Hypothalamus (tissue), 51 donors: ENCODE measurements around the gene TPM2.

Experiments
- DNase-seq, 51 donors: peaks; one replicate each; lab custom pipeline; 2025; lab: John Stamatoyannopoulos, UW

TPM2 gene

GRCh38 chr9:35689542-35690293 is at the start of gene TPM2:
Gene TPM2 (minus strand): TSS chr9:35689925. CDS start chr9:35689817, 108 bp downstream.
- no peak for DNase-seq

GRCh38 chr9:35738924-35739323 is 49.2 kb upstream of the TPM2 start:
- DNase-seq, result no peak

GRCh38 chr9:35738186-35738585 is 48.5 kb upstream of the TPM2 start:
- DNase-seq, result no peak

GRCh38 chr9:35737143-35737542 is 47.4 kb upstream of the TPM2 start:
- no peak for DNase-seq

GRCh38 chr9:35736201-35736633 is 46.5 kb upstream of the TPM2 start:
- DNase-seq, result peak in 21 of 51 donors; percentile 3 to 44 (median 25)

DNA sequence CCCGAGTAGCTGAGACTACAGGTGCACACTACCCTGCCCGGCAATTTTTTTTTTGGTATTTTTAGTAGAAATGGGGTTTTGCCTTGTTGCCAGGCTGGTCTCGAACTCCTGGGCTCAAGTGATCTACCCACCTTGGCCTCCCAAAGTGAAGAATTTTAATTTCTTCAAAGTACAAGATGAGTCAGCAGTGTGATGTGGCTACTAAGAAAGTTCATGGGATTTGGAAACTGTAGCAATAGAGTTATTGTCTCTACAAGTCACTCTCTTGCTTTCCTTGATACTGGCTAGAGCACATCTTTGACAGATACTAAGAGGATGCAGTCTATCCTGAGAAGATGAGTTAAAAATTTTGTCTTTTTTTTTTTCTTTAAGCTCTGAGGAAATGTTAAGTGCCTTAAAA is 44.4 kb upstream of the TPM2 start:
- no peak for DNase-seq

DNA sequence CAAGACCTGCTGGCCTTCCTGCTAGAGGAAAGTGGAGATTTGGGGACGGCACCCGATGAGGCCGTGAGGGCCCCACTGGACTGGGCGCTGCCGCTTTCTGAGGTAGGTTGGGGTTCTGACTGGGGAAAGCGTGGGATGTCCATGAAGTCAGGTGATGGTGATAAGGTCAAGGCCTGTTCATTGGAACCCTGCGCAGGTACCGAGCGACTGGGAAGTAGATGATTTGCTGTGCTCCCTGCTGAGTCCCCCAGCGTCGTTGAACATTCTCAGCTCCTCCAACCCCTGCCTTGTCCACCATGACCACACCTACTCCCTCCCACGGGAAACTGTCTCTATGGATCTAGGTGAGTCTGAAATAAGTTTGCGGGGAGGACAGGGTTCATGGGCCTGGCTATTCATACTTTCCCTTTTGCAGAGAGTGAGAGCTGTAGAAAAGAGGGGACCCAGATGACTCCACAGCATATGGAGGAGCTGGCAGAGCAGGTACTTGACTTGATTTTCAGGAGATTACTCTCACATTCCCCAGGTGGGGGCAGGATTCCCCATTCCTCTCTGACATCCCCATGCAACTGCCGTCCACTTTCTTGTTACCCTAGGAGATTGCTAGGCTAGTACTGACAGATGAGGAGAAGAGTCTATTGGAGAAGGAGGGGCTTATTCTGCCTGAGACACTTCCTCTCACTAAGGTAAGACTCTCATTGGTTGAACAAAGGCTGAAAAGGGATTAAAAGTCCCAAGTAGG is 43.2 kb upstream of the TPM2 start:
- DNase-seq, result peak in 5 of 51 donors; percentile 23 to 48 (median 29)

- peak; percentile 67 to 100 (median 96) for DNase-seq
Measured at GRCh38 chr9:35732185-35732799, 42.6 kb upstream of the TPM2 start, which contains the start of the genes CREB3 and TLN1. Gene CREB3 (plus strand): TSS chr9:35732666. CDS start chr9:35732773, 107 bp downstream. Gene TLN1 (minus strand): TSS chr9:35732195. CDS start chr9:35725694, 6,501 bp downstream.

DNA sequence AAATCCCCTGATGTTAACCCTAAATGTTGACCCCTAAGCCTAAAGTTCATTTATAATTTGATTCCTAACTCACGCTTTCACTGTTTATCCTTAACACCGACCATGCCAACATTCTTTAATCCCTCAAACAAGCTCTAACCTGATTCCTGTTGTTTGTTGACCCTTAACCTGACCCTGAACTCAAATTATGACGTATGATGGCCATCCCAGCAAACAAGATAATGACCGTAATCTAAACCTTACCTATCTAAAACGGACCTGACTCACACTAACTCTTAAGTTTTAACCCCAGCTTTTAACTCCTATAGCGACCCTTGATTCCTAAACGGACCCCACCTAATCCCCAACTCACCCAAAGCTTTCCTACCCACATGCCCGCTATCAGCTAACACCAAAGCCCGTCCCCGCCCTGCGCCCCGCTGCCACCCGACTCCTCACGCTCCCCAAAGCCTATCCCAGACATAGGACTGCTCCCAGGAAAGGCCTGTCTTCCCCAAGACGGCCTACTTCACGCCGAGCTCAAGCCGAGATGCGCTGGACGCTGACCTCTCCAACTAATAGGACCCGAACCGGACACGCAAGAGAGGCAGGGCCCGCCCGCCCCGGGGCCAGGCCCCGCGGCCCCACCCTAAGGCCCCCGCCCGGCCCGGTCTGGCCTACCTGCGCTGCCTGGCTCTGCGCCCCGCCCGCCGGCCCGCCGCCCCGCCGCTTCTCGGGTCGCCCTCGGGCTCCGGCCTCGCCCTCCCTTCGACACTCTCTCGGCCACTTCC is 41.9 kb upstream of the TPM2 start:
- peak in 2 of 51 donors; percentile 35 to 68 for DNase-seq

GRCh38 chr9:35730486-35730854 is 40.7 kb upstream of the TPM2 start:
- DNase-seq, result no peak

GRCh38 chr9:35729700-35730485 is 40.2 kb upstream of the TPM2 start:
- DNase-seq, result peak in 21 of 51 donors; percentile 5 to 32 (median 19)

GRCh38 chr9:35729101-35729500 is 39.4 kb upstream of the TPM2 start:
- DNase-seq, result no peak

- DNase-seq, result peak in 25 of 51 donors; percentile 1 to 44 (median 17)
Measured at GRCh38 chr9:35728041-35728971, 38.6 kb upstream of the TPM2 start.

- DNase-seq, result no peak
Measured at GRCh38 chr9:35727676-35728040, 37.9 kb upstream of the TPM2 start.

DNA sequence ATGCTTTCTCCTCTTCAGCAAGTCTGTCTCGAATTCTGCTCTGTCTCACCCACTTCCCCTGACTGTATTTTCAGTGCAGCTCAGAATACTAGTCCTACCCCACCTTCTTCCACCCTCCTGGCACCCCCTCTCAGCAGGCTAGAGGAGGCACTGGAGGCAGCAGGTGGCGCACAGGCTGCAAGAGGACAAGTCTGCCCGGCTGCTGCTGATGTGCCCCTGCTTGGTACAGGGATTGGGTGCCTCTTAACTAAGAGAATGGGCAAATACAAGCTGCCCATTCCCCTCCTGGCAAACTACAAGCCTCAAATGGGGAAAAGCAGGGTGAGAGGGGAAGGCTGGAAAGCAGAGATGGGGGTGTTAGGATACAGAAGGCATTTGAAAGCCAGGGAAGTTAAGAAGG is 37.2 kb upstream of the TPM2 start:
- DNase-seq, result peak in 15 of 51 donors; percentile 2 to 54 (median 19)

- no peak for DNase-seq
Measured at GRCh38 chr9:35725362-35725761, 35.6 kb upstream of the TPM2 start.

GRCh38 chr9:35723908-35724307 is 34.2 kb upstream of the TPM2 start:
- DNase-seq, result no peak

DNA sequence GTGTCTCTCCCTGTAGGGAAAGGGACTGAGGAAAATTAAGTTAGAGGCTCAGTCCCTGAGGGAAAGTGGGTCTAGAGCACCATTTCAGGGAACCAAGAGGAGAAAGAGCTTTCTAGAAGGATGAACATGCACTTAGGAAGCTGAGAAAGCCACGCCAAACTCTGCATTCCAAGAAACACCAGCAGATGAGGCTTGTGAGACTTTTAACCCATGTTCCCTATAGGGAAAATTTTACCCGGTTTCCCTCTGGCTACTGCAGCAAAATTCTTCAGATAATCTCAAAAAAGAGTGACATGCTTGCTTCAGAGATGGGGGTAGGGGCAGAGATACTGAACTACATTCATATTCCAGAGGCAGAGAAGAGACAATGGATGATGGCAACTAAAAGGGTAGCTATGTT is 33.7 kb upstream of the TPM2 start:
- no peak for DNase-seq

DNA sequence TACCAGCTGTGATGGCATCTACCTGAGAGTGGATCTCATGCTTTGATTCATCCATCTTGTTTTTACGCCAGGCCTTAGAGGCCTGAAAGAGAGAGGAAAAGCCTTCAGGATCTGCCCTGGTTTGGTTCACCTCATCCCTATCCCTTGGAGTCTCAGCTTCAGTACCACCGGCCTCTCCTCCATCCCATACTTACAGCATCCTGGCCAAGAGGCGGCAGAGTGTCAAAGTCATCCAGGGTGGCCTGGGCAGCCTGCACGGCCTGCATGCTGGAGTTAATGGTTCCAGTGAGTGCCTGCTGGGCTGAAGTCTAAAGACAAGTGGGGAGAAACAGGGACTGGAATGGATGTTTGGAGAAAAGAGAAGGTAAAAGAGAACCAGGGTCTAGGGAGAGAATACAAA is 29.8 kb upstream of the TPM2 start:
- no peak for DNase-seq
